GM19324 (cell line): ENCODE data around the gene LIM2.
"Not testable (repeated sequence)": the region's sequence is repeated elsewhere in the genome, so short reads cannot be mapped to it uniquely, and the experiment has no call there.

ENCODE experiments used
- ATAC-seq: cut with Tn5 transposase; IDR thresholded peaks from one replicate; pipeline ENCODE4 v1.9.1; 2021; ENCODE audit warnings: mild to moderate bottlenecking, moderate library complexity; ENCODE audit not compliant: unreplicated experiment, low FRiP score

LIM2 gene

GRCh38 chr19:51397453-51397852 lies 9.7 kb upstream of the LIM2 start:
- not testable (repeated sequence) for ATAC-seq

- ATAC-seq, result no peak
These were observed 8.4 kb upstream of the LIM2 start for GRCh38 chr19:51396175-51396574.

- peak; percentile 95 for ATAC-seq
These were observed 6.5 kb upstream of the LIM2 start for GRCh38 chr19:51394050-51394836.

GRCh38 chr19:51392701-51393100 lies 4.9 kb upstream of the LIM2 start:
- ATAC-seq, result no peak

- no peak for ATAC-seq
These were observed 3.4 kb upstream of the LIM2 start for GRCh38 chr19:51391073-51391611.

- no peak for ATAC-seq
These were observed 1.4 kb upstream of the LIM2 start for GRCh38 chr19:51389143-51389542.

- no peak for ATAC-seq
These were observed 773 bp downstream of the LIM2 start for GRCh38 chr19:51386882-51387520.

GRCh38 chr19:51382004-51382403 lies 5.8 kb downstream of the LIM2 start:
- no peak for ATAC-seq

GRCh38 chr19:51380379-51380778 lies 7.4 kb downstream of the LIM2 start:
- ATAC-seq, result no peak

- no peak for ATAC-seq
These were observed 10.4 kb downstream of the LIM2 start for GRCh38 chr19:51377422-51377821.

GRCh38 chr19:51375504-51376221 lies 12.1 kb downstream of the LIM2 start:
- ATAC-seq, result no peak

GRCh38 chr19:51372649-51373504 lies 14.9 kb downstream of the LIM2 start, which contains the start of gene NKG7:
NKG7 (minus strand) TSS chr19:51372654; CDS start chr19:51372535, 119 bp downstream.
- ATAC-seq, result no peak

GRCh38 chr19:51372021-51372648 lies 15.6 kb downstream of the LIM2 start:
- ATAC-seq, result no peak

GRCh38 chr19:51371186-51371690 lies 16.5 kb downstream of the LIM2 start:
- no peak for ATAC-seq

GRCh38 chr19:51370230-51370629 lies 17.5 kb downstream of the LIM2 start:
- ATAC-seq, result no peak

GRCh38 chr19:51368366-51369282 lies 19.1 kb downstream of the LIM2 start, which contains the start of gene CLDND2:
CLDND2 (minus strand) TSS chr19:51369003; CDS start chr19:51368577, 426 bp downstream.
- no peak for ATAC-seq

GRCh38 chr19:51367565-51368365 lies 20.0 kb downstream of the LIM2 start:
- ATAC-seq, result peak; percentile 83

- no peak for ATAC-seq
These were observed 20.6 kb downstream of the LIM2 start for GRCh38 chr19:51367255-51367564.
